Activated B cell treated with CpG ODN at 0.5 μM for 24 hours (primary cell): ENCODE data around the gene MEF2C. TPM values are rescaled to one million over a fixed set of nuclear protein-coding genes. Genes with fewer than 3 reads are reported as not detected.

Experiments
- ATAC-seq: fragments of 200-7000 bp; cut with Tn5 transposase; one replicate; pipeline ENCODE4 v1.10.0; 2021; ENCODE audit warnings: low read depth, mild to moderate bottlenecking, moderate library complexity
- CTCF ChIA-PET: fragments of 350-600 bp; sonication (Branson Sonifier 250); formaldehyde crosslinking; loops from one replicate; lab custom pipeline; 2021; ENCODE audit warnings: antibody characterized with exemption; lab: Charles Lee
- POLR2A ChIA-PET: fragments of 350-600 bp; sonication (Branson Sonifier 250); formaldehyde crosslinking; loops from one replicate; lab custom pipeline; 2021; ENCODE audit warnings: antibody characterized with exemption; lab: Charles Lee
- DNase-seq: peaks from one replicate; pipeline ENCODE4 v3.0.0; 2022
- H3K27ac Mint-ChIP-seq: one replicate; pipeline ENCODE4 v1.8.0; 2020; ENCODE audit warnings: mixed read lengths
- H3K27me3 Mint-ChIP-seq: one replicate; pipeline ENCODE4 v1.8.0; 2021; ENCODE audit warnings: mixed read lengths
- H3K36me3 Mint-ChIP-seq: one replicate; pipeline ENCODE4 v1.8.0; 2021; ENCODE audit warnings: low read depth, mixed read lengths
- H3K4me1 Mint-ChIP-seq: one replicate; pipeline ENCODE4 v1.8.0; 2021; ENCODE audit warnings: mixed read lengths
- H3K4me3 Mint-ChIP-seq: one replicate; pipeline ENCODE4 v1.8.0; 2020; ENCODE audit warnings: mild to moderate bottlenecking, mixed read lengths
- H3K9me3 Mint-ChIP-seq: one replicate; pipeline ENCODE4 v1.8.0; 2020; ENCODE audit warnings: mixed read lengths
- CTCF ChIP-seq: fragments of 200-600 bp; IDR thresholded peaks from one replicate; pipeline ENCODE4 v1.8.0; 2022; ENCODE audit warnings: antibody characterized with exemption, mild to moderate bottlenecking
- intact Hi-C: fragments of 100-400 bp; cut with micrococcal nuclease; formaldehyde crosslinking; loops from one replicate; pipeline ENCODE4 v1.15.1; 2024
- total RNA-seq: library from RNA; stranded (reverse); gene quantifications from 2 replicates; pipeline ENCODE4 v1.2.3, GENCODE V29; 2022

The MEF2C gene
- total RNA-seq, 1 donor from 2014 or later = 359 TPM

- Mint-ChIP-seq H3K27me3 (no peaks in the 10 kb centered on the region), H3K27ac (peak overlapping the region; percentile 91), H3K36me3 (peaks cover 54% of the 10 kb centered on the region), H3K4me3 (peak overlapping the region; percentile 53), H3K4me1 (peaks cover 88% of the 10 kb centered on the region), H3K9me3 (no peaks in the 10 kb centered on the region)
- TF ChIP-seq CTCF = no peak
- ATAC-seq (no peak), DNase-seq (no peak)
- ChIA-PET POLR2A (interaction anchor here (0.6 to 8.7 kb wide), 11 partner anchors 11 to 1467 kb away, joined by 3 to 242 read pairs (median 17); partner anchors contain the start of genes MEF2C and RASA1), CTCF (interaction anchor here (1.2 kb wide), 1 partner anchor 103 kb away, joined by 3 read pairs; no protein-coding TSS in a partner anchor)
- intact Hi-C loops = loop anchor here (1.0 to 5.0 kb wide), 4 partner anchors 7 to 662 kb away; no protein-coding TSS in a partner anchor
Observed at GRCh38 chr5:88734983-88735382, 148.0 kb downstream of the MEF2C start.

- intact Hi-C loops = loop anchor here (1.0 to 5.0 kb wide), 4 partner anchors 8 to 663 kb away; no protein-coding TSS in a partner anchor
- no peak for TF ChIP-seq CTCF
- H3K36me3 Mint-ChIP-seq = peaks cover 58% of the 10 kb centered on the region
- no peaks in the 10 kb centered on the region for H3K27me3 Mint-ChIP-seq
- ChIA-PET POLR2A (interaction anchor here (0.6 to 8.7 kb wide), 20 partner anchors 8 to 1466 kb away, joined by 3 to 242 read pairs (median 5); partner anchors contain the start of genes MEF2C and RASA1), CTCF (interaction anchor here (0.9 to 1.3 kb wide), 4 partner anchors 10 to 152 kb away, joined by 3 read pairs; no protein-coding TSS in a partner anchor)
- DNase-seq (no peak), ATAC-seq (peak; percentile 63)
- H3K4me3 Mint-ChIP-seq = peak overlapping the region; percentile 71
- H3K4me1 Mint-ChIP-seq = peaks cover 89% of the 10 kb centered on the region
- H3K27ac Mint-ChIP-seq = peak overlapping the region; percentile 91
- no peaks in the 10 kb centered on the region for H3K9me3 Mint-ChIP-seq
Observed at GRCh38 chr5:88734191-88734640, 148.8 kb downstream of the MEF2C start.

GRCh38 chr5:88732862-88733261, 150.1 kb downstream of the MEF2C start:
- TF ChIP-seq CTCF = no peak
- Mint-ChIP-seq H3K9me3 (no peaks in the 10 kb centered on the region), H3K4me1 (peaks cover 79% of the 10 kb centered on the region), H3K27ac (peak overlapping the region; percentile 91), H3K36me3 (peaks cover 52% of the 10 kb centered on the region), H3K27me3 (no peaks in the 10 kb centered on the region), H3K4me3 (peak overlapping the region; percentile 41)
- ChIA-PET CTCF (interaction anchor here (0.8 to 2.4 kb wide), 10 partner anchors 13 to 1533 kb away, joined by 3 to 7 read pairs (median 4); partner anchors contain the start of gene MEF2C), POLR2A (interaction anchor here (0.7 to 8.7 kb wide), 24 partner anchors 9 to 1677 kb away, joined by 3 to 242 read pairs (median 5); partner anchors contain the start of genes CETN3 and MEF2C)
- DNase-seq = no peak
- ATAC-seq = no peak
- intact Hi-C loops = loop anchor here (1.0 to 5.0 kb wide), 10 partner anchors 13 to 710 kb away; partner anchors contain the start of gene MEF2C

- no peaks in the 10 kb centered on the region for H3K9me3 Mint-ChIP-seq
- H3K36me3 Mint-ChIP-seq = peaks cover 51% of the 10 kb centered on the region
- intact Hi-C loops = loop anchor here (1.0 to 5.0 kb wide), 10 partner anchors 14 to 711 kb away; partner anchors contain the start of gene MEF2C
- H3K4me1 Mint-ChIP-seq = peaks cover 75% of the 10 kb centered on the region
- H3K4me3 Mint-ChIP-seq = peak overlapping the region; percentile 49
- POLR2A ChIA-PET = interaction anchor here (0.7 to 8.7 kb wide), 27 partner anchors 9 to 1677 kb away, joined by 3 to 242 read pairs (median 5); partner anchors contain the start of genes CETN3 and MEF2C
- no peaks in the 10 kb centered on the region for H3K27me3 Mint-ChIP-seq
- ATAC-seq = peak; percentile 57
- DNase-seq = no peak
- peak overlapping the region; percentile 91 for H3K27ac Mint-ChIP-seq
- CTCF ChIA-PET = interaction anchor here (0.8 to 2.4 kb wide), 13 partner anchors 14 to 1533 kb away, joined by 3 to 8 read pairs (median 4); partner anchors contain the start of gene MEF2C
- TF ChIP-seq CTCF = no peak
Observed at GRCh38 chr5:88732181-88732633, 150.8 kb downstream of the MEF2C start.

- intact Hi-C loops = loop anchor here (1.0 to 5.0 kb wide), 14 partner anchors 37 to 1799 kb away; partner anchors contain the start of genes CETN3 and LYSMD3
- H3K4me1 Mint-ChIP-seq = peaks cover 54% of the 10 kb centered on the region
- no peak for TF ChIP-seq CTCF
- POLR2A ChIA-PET = interaction anchor here (0.5 to 8.7 kb wide), 17 partner anchors 16 to 1680 kb away, joined by 3 to 242 read pairs (median 4); partner anchors contain the start of genes CETN3 and MEF2C
- no peaks in the 10 kb centered on the region for H3K9me3 Mint-ChIP-seq
- no peak overlapping the region for H3K4me3 Mint-ChIP-seq
- peaks cover 64% of the 10 kb centered on the region for H3K36me3 Mint-ChIP-seq
- no peaks in the 10 kb centered on the region for H3K27me3 Mint-ChIP-seq
- CTCF ChIA-PET = interaction anchor here (0.6 to 7.6 kb wide), 41 partner anchors 10 to 1681 kb away, joined by 3 to 73 read pairs (median 4); partner anchors contain the start of gene MEF2C
- ATAC-seq = no peak
- peak overlapping the region; percentile 78 for H3K27ac Mint-ChIP-seq
- DNase-seq = no peak
Observed at GRCh38 chr5:88729829-88730182, 153.2 kb downstream of the MEF2C start.
